GM19238 (cell line): Measurements from ENCODE around the gene ABCC8.
A peak's percentile ranks its signal among the peaks of the same experiment; 100 is the strongest.

Source experiments
- DNase-seq: peaks from one replicate; pipeline ENCODE4 v3.0.0; 2011; ENCODE audit warnings: low spot score; ENCODE audit not compliant: insufficient read length

Gene ABCC8

DNA sequence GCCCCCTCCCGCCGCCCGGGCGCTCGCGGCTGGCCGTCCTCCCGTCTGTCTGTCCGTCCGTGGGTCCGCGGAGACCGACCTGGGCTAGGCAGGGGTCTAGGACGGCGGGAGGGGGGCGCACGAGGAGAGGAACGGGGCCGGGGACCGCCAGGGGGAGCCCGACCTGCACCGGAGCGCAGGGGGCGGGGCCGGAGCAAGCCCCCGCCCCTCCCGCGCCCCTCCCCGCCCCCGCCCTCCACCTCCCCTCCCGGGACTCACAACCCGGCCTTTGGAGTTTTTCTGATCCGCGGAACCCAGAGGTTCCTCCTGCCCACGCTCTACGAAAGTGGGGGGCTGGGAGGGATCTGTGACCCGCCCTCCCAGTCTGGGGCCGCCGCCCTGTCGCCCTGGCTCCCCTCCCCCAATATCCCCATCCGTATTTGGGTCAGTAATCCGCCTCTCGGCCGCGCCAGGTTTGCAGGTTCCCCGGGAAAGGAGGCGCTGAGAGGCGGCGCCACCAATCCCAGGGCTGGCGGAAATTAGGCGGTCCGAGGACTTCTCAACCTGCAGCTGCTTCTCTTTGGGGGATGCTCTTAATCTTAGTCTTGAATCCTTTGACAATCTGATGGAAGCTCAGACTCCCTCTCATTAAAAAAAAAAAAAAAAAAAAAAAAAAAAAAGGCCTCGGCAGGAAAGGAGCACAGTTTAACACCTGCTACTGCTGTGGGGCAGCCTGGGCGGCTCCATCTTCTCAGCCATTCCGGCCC, 87.3 kb downstream of the ABCC8 start:
- DNase-seq = peak; percentile 72

DNA sequence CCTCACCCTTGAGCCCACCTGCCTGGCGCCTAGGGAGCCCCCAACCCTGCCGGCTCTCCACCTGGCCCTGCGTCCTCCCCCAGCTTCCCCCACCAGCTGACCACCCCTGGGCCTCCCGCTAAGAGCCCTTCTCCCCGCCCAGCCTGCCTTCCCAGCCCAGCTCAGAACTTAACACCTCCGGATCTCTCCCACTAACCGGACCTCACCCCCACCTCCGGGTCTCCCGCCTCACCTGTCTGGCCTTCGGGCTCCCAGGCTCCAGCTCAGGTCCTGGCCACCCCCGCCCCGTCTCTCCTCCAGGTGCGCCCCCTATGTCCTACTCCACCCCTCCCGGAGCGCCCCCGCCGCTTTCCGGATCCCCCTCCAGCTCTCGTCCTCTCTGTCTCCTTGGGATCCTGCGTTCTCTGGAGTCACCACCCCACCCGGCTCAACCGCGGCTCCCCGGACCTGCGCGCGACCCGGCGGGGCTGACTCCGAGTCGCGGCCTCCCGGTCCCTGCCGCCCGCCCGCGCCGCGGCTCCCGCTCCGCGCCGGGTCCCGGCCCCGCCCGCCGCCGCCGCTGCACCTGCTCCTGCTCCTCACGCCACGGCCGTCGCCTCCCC, 87.9 kb downstream of the ABCC8 start, which contains the start of gene KCNJ11:
Gene KCNJ11, minus strand, starts transcription at position 51 of the 602 bp plus-strand sequence. CDS start 568 bp downstream, outside the sequence.
- DNase-seq = no peak

DNA sequence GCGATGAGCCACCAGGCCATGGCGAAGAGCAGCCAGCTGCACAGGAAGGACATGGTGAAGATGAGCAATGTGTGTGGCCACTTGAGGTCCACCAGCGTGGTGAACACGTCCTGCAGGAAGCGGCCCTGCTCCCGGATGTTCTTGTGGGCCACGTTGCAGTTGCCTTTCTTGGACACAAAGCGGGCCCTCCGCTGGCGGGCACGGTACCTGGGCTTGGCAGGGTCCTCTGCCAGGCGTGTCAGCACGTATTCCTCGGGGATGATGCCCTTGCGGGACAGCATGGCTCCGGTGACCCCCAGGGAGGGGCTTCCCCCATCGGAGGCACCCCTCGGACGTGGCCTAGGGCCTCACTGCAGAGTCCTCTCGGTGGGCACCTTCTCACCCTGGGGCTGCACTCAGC, 88.8 kb downstream of the ABCC8 start:
- no peak for DNase-seq

DNA sequence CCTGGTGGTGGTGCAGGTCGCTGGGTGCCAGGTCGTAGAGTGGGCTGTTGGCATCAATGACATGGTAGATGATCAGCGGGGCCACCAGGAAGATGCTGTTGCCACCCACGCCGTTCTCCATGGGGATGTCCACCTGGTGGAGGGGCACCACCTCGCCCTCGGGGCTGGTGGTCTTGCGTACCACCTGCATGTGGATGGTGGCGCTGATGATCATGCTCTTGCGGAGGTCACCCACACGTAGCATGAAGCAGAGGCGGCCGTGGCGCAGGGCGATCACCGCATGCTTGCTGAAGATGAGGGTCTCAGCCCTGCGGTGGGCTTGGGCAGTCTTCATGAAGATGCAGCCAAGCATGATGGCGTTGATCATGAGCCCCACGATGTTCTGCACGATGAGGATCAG, 89.4 kb downstream of the ABCC8 start:
- DNase-seq = no peak

DNA sequence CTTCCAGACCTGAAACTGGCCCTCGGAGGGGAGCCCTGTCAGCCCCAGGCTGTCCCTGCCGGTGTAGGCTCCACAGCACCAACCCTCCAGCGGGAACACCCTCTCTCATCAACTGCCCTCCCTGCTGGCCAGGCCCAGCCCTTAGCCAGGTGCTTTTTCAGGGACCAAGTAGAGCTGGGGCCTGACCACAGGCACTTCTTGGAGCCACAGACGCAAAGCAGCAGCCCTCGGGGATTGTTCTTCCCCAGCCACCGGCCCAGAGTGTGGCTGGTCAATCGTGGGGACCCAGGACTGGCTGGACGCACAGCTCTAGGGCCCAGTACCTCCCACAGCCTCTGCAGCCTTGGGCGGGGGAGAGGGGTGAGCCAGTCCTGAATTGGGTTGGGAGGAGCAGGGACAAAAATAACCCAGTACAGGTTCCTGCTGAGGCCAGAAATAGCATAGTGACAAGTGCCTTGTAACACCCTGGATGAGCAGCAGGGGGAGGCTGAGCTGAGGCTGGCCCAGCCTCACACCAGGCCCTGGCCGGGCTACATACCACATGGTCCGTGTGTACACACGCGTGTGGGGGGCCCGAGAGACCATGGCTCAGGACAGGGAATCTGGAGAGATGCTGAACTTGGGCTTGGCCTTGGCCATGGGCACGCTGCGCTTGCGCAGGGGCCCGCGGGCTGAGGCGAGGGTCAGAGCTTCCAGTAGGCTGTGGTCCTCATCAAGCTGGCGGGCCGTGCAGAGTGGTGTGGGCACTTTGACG, 90.1 kb downstream of the ABCC8 start:
- DNase-seq = no peak

DNA sequence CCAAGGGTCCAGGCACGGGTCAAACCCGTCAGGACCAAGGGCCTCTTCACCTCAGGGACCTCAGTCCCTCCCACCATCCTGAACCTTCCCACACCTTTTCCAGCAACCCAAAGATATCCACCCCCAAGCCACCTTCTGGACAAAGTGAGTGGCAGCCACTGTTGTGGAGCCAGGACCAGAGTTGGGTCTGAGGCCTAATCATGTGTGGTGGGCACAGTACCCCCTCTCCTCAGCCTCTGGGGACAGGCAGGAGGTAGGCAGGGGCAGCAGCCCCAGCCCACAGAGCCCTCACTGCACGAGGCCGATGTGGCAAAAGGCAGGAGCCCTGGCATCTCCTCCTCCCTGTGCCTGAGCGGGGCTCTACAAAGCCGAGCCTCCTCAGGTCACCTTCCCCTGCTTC, 90.7 kb downstream of the ABCC8 start:
- DNase-seq = no peak

DNA sequence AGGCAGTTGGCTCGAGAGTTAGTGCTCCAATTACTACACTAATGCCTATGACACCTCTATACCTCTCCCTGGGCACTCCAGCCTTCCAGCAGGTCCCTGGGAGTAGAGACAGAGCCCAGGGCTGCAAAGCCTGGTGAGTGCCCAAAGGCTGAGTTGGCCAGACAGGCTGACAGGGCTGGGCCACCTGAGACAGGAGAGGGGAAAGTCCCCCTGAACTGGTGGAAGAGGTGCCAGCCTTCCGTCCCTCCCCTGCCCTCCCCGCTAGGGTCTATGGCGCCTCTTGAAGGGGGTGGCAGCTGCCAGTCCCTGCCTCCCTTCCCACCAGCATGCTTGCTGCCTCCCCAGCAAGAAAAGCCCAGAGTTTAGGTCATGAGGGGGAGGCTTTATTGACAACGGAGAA, 91.2 kb downstream of the ABCC8 start:
- DNase-seq = no peak

DNA sequence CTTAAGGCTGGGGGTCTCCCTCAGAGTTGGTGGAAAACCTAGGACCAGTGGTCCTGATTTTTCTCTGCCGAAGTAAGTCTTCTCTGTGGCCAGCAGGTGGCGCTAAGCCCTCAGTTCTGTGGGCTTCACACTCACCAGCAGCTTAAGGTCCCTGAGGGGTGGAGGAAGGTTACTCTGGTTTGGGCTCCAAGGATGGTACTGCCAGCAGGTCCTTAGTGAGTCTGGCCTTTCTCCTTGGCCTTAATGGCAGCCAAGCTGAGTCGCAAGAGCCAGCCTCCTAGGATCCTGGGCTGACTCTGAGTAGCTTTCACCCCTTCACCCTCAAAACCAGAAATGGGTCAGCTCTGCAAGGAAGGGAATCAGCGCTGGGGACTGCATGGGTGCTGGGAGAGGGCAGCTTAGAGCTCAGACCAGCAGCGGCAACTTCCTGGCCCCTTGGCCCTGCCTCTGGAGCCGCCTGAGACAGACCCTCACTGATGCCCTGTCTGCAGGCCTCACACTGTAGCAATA, 92.6 kb downstream of the ABCC8 start:
- DNase-seq = peak; percentile 50

DNA sequence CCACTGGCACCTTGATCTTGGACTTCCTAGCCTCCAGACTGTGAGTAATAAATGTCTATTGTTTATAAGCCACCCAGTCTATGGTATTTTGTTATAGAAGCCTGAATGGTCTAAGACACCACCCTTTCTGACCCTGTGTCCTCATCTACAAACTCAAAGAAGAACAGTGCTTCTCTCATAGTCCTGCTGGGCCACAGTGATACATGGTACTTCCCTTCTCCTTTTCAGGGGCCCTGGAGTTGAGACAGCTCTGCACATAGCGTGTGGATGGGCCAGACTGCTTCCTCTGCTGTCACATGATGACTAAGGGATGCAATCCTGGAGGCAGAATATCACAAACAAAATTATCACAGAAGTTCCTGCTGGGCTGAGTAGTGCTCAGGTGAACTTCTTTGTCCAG, 93.2 kb downstream of the ABCC8 start:
- DNase-seq = no peak

DNA sequence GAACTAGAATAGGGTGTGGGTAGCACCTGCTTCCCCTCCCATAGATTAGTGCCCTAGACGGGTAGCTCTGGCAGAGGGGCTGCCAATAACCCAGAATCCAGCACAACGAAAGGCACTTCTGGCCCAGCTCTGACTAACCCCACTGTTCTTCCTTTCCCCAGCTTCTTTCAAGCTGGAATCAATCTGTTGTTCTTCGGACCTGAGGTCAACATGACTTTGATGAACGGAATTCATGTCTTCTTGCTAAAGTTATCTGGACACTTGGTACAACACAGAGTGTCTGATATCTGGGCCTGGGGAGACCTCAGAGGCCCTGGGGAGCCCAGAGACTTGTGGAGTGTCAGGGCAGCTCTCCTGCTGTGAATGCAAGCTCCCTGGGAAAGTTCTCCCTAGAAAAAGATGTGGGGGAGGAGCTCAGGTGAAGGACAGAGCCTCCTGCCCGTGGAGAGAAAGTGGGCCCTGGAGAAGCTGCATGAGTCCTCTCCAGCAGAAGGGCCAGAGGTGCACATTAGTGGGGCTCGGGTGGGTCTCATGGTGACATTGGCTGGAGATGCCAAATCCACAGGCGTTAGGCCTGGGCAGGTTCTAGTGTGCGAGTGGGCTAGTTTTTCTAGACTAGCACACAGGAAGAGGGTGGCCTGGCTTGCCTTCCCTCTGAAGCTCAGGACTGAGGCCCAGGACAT, 94.5 kb downstream of the ABCC8 start:
- DNase-seq = no peak

DNA sequence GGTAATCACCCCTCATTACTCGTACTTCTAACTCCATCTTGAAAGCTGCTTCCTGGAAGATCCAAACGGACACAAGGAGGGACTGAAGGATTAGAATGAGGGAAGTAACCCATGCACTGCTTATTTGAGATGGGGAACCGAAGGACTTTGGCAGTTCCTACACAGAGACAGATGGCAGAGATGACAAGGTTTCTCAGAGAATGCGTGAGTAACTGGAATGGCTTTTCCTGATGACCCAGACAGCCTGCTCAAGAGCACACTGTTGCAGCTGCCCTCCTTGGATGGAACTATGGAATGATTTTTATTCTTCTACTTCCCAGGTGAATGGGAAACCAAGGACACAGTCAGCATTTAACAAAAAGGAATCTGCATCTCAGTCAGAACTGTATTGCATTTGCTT, 95.5 kb downstream of the ABCC8 start:
- no peak for DNase-seq

DNA sequence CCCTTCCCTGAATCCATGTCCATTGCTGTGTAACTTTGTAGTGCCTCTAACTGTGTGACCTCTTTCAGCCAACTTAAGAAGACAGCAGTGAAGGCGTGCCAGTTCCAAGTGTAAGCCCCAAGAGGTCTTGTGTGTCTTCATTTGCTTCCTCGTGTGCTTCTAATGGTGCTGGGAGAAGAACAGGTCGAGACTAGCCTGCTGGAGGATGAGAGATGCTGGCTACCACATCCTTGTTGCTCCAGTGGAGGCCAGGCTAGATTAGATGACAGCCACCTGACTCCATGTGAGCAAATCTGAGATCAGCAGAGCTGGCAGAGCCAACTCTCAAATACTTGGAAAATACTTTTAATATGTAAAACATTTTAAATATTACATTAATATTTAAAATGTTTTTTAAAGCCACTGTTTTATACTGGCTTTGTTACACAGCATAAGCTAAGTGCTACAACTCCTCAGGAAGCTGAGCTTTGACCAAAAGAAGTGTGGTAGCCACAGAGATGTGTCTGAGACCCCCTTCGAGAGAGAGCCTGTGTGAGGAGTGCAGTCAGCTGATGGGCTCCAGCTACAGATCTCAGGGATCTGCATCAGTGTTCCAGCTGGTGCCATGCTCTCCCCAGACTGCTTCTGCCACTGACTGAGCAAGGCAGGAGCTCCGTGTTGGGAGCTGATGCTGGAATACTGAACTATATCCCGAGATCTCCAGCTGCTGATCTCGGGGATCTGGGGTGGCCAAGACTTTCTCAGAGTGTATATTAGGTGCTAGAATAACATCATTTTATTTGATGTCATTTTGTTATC, 97.1 kb downstream of the ABCC8 start:
- no peak for DNase-seq

DNA sequence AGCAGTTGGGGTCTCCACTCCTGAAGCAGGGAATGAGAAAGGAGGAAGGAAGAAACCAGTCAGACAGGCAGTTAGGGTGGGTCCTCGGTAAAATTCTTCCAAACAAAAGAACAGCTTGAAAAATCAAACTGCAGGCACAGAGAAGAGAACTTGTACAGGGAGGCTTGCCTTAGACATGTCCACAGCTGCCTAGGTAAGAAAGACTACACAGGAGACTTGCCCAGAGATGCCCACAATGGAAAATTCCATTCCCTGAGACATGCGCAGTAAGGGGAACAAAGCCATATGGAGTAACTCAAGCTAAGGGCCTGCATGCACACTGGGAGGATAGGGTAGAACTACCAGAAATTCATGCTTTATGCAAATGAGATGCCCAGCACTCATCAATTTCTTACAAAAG, 98.0 kb downstream of the ABCC8 start:
- DNase-seq = no peak

DNA sequence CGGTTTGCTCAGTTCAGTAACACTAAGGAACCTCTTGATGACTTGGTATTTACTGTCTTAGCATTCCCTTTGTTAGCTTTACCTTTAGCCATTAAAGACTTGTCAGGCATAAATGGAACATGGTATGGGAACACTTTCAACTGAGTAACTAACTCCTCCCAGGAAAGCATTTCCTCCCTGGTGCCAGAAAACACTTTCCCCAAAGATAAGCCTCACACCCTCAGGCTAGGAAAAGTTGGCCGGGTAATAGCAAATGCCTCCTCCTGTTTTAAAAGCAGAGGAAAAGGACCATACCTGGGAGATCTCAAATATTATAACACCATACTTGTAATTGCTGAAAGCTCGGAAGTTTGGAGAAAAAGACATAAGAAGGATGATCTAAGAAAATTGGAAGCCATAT, 100.2 kb downstream of the ABCC8 start:
- DNase-seq = no peak

DNA sequence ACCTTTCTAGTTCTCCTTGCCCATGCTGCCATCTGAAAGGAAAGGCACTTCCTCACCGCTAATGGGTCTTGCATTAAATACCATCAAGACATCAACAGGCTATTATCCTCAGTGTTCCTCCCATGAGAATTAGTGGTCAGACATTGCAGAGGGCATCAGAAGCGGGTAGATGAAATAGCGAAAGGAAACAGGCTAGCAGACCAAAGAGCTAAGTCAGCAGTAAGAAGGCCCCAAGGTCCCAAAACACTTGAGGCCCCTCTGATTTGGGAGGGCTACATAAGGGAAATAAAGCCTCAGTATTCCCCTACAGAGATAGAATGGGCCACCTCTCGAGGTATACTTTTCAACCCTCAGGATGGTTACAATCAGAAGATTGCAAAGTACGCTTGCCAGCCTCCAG, 101.1 kb downstream of the ABCC8 start:
- DNase-seq = no peak

DNA sequence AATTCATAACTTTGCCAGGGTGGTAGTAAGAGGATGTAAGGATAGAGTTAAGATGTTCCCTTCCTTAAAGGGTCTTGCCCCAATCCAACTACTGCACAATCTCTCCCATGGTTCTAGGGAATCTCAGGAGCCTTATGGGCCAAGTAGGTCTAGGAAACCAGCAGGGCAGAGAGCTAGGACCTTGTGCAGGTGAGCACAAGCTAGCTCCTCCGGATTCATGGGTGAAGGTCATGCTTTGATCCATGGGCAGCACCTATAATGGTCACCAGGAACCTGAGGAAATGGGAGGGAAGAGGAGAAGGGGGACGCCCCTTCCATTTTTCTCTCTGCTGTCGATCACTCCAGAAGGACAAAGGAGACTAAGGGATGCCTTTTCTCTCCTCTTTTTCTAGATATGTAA, 105.0 kb downstream of the ABCC8 start:
- no peak for DNase-seq

DNA sequence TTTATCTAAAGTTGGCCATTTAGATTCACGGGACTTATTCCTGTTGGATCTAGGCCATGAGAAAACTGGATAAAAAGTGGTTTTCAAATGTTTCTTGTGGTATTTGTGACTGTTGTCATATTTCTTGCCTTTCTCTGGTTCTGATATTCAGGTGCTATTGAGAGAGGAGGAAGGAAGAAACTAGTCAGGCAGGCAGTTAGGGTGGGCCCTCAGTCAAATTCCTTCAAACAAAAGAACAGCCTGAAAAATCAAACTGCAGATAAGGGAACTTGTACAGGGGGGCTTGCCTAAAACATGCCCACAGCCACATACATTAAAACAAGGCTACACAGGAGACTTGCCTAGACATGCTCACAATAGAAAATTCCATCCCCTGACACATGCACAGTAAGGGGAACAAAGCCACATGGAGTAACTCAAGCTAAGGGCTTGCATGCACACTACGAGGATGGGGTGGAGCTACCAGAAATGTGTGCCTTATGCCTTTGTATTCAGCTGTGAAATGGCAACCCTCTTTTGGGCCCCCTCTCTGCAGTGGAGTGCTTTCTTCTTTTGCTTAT, 106.9 kb downstream of the ABCC8 start:
- no peak for DNase-seq

DNA sequence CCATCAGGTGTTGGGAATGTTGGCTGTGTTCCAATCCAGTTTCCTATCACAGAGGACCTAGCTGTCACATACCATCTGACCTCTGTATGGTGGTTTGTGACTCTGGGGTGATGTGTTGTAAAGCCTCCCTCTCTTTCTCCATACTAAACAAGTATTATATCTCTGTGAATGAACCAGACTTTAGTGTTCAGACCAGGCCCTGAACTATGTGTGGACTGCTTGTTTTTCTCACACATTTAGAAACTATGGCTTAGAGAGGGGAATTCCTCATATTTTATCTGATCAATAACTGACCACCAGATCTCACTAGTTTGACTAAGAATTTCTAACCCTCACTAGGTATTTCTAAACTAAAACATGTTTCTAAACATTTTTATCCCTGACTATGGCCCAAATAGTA, 107.6 kb downstream of the ABCC8 start:
- no peak for DNase-seq

DNA sequence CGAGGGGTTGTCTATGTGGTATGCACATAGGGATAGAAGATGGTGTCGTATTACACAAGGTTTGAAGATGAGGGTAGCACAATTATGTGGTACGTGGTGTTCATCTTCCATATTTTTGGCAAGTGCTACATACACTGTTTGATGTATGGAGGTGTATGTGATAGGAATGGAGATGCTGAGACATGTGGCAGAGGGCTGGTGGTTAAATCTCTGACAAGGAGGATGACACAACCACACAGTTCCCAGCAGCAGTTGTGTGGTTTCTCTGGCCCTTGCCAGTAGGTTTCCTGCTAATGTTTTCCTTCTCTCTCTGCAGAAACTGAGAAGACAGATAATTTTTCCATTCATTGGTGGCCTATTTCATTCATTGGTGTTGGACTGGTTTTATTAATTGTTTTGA, 108.1 kb downstream of the ABCC8 start:
- no peak for DNase-seq

DNA sequence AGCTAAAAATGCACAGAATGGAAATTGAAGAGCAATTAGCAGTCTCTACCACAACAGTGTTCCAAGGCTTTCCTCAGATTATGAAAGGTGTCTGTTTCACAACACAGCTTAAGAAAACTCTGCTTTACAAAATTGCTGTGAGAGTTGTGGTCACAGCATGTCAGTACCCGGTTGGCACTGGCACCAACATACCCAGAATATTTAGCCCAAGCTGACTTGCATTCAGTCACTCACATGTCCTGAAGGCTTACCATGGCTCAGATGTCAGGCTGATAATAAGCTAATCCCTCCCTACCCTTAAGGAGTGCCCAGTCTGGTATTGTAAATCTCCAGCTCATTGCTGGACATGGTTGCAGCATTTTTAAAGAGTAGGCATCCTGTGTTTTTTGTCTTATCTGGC, 110.2 kb downstream of the ABCC8 start:
- DNase-seq = no peak

DNA sequence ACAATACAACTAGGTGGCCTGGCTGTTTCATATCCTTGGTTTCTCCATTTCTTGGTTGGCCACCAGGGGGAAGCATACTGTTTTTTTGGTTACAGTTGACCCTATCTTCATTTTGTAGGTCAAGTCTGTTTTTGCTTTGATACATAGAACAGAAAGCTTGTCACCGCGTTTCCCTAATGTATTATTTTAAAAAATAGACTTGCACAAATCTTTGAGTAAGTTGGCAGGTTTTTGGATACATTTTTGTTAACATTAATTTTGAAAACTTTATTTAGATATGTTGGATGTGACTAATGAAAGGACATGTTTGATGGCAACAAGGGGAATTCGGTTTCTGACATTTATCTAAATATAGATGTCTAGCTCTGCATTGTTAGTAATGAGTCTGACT, 122.0 kb downstream of the ABCC8 start:
- peak; percentile 44 for DNase-seq
